H54 (cell line): ENCODE measurements around the gene CD68.

Experiments
- DNase-seq: peaks from one replicate; pipeline ENCODE4 v3.0.0; 2011; ENCODE audit warnings: low spot score, mixed read lengths; ENCODE audit not compliant: insufficient read length
- FAIRE-seq: peaks from 3 replicates; lab custom pipeline; 2011; peaks lifted over from hg19 to GRCh38; lab: Jason Lieb, UNC
- POLR2A ChIP-seq: IDR thresholded peaks from 2 replicates; pipeline ENCODE4 v1.6.1; 2011; ENCODE audit warnings: low read depth, mild to moderate bottlenecking, low read length

CD68 gene

DNA sequence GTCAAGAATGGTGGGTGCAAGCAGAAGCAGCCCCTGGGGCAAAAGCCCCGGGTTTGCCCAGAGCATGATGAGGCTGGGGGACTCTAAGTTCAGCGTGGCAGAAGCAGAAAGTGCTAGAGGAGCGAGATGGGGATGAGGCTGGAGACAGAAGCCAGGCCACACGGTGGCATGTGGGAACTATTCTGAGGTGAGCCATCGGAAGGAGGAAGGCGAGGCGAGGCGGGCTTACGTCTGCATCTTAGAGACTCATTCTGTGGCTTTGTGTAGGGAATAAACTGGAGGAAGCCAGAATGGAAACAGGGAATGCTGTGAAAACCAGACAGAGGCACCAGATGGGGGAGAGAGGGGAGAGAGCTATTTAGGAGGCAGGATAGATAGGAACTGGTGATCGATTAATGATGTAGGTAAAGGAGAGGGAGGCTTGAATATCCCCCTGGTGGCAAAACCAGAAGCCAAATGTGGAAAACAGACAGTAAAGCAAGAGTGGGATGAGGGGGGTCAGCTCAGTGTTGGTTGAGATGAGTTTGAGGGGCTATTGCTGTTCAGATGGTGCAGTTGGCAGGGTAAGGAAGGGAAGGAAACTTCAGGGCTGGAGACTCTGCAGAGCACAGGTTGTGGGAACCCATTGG, 24.0 kb upstream of the CD68 start:
- FAIRE-seq: no peak

GRCh38 chr17:7556627-7557026, 22.8 kb upstream of the CD68 start:
- TF ChIP-seq POLR2A: no peak
- no peak for DNase-seq
- no peak for FAIRE-seq

More for the DNA sequence above, 24.0 kb upstream of the CD68 start:
- TF ChIP-seq POLR2A: no peak
- no peak for DNase-seq

- no peak for TF ChIP-seq POLR2A
- FAIRE-seq (no peak), DNase-seq (no peak)
Observed at GRCh38 chr17:7557147-7557764, 22.2 kb upstream of the CD68 start.

GRCh38 chr17:7557775-7558543, 21.5 kb upstream of the CD68 start:
- TF ChIP-seq POLR2A: no peak
- peak; percentile 71 for DNase-seq
- FAIRE-seq: no peak

DNA sequence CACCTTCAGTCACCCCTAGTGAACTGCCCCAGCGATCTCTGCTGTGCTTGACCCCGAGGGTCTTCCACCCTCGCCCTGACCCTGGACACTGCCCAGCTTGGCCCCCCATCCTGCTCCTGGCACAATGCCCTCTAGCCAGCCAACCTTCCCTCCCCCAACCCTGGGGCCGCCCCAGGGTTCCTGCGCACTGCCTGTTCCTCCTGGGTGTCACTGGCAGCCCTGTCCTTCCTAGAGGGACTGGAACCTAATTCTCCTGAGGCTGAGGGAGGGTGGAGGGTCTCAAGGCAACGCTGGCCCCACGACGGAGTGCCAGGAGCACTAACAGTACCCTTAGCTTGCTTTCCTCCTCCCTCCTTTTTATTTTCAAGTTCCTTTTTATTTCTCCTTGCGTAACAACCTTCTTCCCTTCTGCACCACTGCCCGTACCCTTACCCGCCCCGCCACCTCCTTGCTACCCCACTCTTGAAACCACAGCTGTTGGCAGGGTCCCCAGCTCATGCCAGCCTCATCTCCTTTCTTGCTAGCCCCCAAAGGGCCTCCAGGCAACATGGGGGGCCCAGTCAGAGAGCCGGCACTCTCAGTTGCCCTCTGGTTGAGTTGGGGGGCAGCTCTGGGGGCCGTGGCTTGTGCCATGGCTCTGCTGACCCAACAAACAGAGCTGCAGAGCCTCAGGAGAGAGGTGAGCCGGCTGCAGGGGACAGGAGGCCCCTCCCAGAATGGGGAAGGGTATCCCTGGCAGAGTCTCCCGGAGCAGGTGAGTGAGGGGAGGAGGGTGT, 20.7 kb upstream of the CD68 start, which contains the start of gene TNFSF13:
TSS of gene TNFSF13 (plus strand) at position 207 of the 776 bp plus-strand sequence. CDS start at position 497, 290 bp downstream.
- FAIRE-seq (no peak), DNase-seq (no peak)
- TF ChIP-seq POLR2A: no peak

GRCh38 chr17:7559320-7560171, 19.9 kb upstream of the CD68 start:
- no peak for FAIRE-seq
- TF ChIP-seq POLR2A: 0 out of 2 replicates have a peak, but pooled peaks have one; percentile 3
- DNase-seq: no peak

DNA sequence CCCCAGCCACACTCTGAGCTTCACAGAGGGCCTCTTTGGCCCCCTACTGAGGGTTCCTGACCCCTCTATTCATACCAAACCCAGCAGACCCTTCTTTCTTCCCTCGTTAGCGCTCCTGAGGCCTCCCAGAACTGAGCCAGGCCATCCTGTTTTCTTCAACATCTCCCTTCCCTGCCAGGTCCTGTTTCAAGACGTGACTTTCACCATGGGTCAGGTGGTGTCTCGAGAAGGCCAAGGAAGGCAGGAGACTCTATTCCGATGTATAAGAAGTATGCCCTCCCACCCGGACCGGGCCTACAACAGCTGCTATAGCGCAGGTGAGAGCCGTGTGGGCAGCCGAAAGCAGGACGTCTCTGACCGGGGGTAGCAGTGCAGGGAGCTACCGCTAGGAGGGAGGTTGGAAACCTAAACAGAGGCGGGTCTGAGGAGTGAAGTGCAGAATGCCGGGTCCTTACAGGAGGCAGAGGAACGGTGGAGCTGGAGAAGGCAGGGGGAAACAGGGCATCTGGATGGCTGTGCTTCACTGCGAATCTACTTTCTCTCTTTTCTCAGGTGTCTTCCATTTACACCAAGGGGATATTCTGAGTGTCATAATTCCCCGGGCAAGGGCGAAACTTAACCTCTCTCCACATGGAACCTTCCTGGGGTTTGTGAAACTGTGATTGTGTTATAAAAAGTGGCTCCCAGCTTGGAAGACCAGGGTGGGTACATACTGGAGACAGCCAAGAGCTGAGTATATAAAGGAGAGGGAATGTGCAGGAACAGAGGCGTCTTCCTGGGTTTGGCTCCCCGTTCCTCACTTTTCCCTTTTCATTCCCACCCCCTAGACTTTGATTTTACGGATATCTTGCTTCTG, 19.0 kb upstream of the CD68 start:
- no peak for FAIRE-seq
- no peak for DNase-seq
- TF ChIP-seq POLR2A: no peak

DNA sequence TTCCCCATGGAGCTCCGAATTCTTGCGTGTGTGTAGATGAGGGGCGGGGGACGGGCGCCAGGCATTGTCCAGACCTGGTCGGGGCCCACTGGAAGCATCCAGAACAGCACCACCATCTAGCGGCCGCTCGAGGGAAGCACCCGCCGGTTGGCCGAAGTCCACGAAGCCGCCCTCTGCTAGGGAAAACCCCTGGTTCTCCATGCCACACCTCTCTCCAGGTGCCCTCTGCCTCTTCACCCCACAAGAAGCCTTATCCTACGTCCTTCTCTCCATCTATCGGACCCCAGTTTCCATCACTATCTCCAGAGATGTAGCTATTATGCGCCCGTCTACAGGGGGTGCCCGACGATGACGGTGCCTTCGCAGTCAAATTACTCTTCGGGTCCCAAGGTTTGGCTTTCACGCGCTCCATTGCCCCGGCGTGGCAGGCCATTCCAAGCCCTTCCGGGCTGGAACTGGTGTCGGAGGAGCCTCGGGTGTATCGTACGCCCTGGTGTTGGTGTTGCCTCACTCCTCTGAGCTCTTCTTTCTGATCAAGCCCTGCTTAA, 18.3 kb upstream of the CD68 start:
- TF ChIP-seq POLR2A: peak; percentile 7; the same call in 1 of the 2 replicates
- no peak for FAIRE-seq
- DNase-seq: peak; percentile 90

GRCh38 chr17:7561589-7562207, 17.7 kb upstream of the CD68 start, which contains the start of gene SENP3:
Gene SENP3, plus strand, starts transcription at chr17:7561919. Its CDS starts 1,158 bp downstream, at chr17:7563077.
- peak; percentile 57; the same call in 1 of the 2 replicates for TF ChIP-seq POLR2A
- FAIRE-seq: no peak

DNA sequence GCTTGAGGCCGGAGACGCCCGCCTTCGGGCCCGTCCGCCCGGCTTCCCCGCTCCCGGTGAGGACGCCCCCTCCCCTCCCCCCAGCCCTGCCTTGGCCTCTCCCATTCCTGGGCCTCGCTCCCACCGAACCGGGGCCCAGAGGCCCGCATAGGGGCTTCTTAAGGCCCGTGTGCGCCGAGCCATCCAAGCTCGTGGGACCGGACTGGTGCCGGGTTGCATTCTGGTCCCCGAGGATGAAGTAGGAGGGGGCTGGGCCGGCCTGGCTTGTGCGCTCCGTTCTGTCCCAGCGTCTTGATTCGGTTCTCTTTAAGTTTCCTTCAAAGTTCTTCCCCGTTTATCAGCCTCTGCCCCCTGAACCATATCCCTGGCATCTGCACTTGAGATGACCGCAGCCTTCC, 17.2 kb upstream of the CD68 start:
- no peak for FAIRE-seq
- no peak for TF ChIP-seq POLR2A
- DNase-seq: no peak

More at GRCh38 chr17:7561589-7562207, 17.7 kb upstream of the CD68 start, which contains the start of gene SENP3:
- peak; percentile 94 for DNase-seq
